HG02981 (cell line): ENCODE data around the gene SCGB2A2.

ENCODE experiments used
- ATAC-seq: cut with Tn5 transposase; IDR thresholded peaks from one replicate; pipeline ENCODE4 v1.9.1; 2021; ENCODE audit warnings: mild to moderate bottlenecking, moderate library complexity; ENCODE audit not compliant: unreplicated experiment

The SCGB2A2 gene

DNA sequence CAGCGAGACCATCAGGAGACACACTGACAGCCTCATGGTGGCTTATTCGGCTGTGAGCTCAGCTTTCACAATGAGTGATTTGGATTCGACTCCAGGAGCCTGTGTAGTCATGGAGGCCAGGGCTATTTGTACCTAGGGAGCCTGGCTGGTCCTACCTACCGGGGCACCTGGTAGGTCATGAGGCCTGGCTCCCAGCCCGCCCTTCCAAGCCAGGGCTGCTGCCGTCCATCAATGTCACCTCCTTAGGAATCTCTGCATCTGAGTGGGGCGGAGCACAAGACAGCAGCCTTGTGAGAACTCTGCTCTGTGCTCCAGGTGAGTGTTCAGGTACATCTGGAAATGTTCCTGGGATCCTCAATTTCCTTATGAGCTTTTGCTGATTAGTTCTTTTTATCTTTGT is 29.0 kb downstream of the SCGB2A2 start, which contains the start of gene SCGB1D4:
TSS of gene SCGB1D4 (minus strand) at position 101 of the 400 bp plus-strand sequence. CDS start at position 36, 65 bp downstream.
- ATAC-seq, result no peak

DNA sequence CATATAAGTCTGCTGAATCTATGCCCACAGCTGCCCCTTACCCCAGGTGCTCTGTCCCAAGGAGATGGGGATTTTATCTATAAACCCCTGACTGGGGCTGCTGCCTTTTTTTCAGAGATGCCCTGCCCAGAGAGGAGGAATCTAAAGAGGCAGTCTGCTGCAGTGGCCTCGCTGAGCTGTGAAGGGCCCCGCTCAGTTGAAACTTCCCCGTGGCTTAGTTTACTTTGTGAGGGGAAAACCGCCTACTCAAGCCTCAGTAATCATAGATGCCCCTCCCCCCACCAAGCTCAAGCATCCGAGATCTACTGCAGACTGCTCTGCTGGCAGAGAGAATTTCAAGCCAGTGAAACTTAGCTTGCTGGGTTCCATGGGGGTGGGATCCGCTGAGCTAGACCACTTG is 36.3 kb downstream of the SCGB2A2 start:
- no peak for ATAC-seq

DNA sequence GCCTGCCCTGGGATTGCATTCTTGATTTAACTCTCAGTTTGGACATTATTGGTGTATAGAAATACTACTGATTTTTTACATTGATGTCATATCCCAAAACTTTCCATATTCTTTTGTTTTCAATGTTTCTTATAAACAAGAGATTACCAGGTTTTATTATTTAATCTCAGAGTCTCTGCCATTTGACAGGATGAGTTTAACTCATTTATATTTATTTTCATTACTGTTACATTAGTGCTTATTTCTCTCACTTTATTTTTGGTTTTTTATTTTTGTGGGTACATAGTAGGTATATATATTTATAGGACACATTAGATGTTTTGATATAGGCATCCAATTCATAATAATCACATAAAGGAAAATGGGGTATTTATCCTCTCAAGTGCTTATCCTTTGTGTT is 38.0 kb downstream of the SCGB2A2 start:
- ATAC-seq, result no peak

DNA sequence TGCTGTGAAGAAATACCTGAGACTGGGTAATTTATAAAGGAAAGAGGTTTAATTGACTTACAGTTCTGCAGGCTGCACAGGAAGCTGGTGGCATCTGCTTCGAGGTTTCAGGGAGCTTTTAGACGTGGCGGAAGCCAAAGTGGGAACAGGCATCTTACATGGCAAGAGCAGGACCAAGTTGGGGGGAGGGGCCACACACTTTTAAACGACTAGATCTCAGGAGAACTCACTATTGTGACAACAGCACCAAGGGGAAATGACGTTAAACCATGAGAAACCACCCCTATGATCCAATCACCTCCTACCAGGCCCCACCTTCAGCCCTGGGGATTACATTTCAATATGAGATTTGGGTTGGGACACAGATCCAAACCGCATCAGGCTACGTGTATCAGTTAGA is 40.0 kb downstream of the SCGB2A2 start:
- ATAC-seq, result no peak

DNA sequence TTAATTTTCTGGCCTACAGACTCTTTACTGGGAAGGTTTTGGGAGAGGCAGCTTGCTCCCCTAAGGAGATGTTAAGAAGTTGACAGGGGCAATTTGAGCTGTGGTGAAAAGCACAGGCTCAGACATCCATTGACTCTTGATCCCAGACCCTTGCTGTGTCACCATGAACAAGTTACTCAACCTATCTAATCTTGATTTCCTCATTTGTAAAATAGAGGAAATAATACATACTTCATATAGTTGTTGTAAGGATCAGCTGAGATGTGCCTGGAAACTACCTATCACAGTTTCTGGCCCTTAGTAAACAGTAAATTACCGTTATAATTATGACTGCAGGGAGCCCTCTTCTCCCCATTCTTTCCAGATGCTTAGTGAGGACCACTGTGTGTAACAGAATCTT is 45.5 kb downstream of the SCGB2A2 start:
- ATAC-seq, result no peak

DNA sequence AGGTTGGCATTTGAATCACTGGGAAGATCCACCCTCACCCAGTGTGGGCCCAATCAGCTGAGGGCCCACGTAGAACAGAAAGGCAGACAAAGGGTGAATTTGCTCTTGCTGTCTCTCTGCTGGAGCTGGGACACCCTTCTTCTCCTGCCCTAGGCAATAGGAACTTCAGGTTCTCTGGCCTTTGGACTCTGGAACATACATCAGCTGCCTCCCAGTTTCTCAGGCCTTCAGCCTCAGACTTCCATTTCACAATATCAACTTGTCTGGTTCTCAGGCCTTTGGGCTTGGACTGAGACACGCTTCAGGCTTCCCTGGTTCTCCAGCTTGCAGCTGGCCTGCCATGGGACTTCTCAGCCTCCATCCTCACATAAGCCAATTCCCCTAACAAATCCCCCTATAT is 52.6 kb downstream of the SCGB2A2 start:
- no peak for ATAC-seq
